Endodermal cell (in vitro differentiated cells): Measurements from ENCODE around the gene SEPTIN2. TPM values are rescaled to one million over a fixed set of nuclear protein-coding genes. Genes with fewer than 3 reads are reported as not detected.

ENCODE experiments used
- DNase-seq: peaks from one replicate; pipeline ENCODE4 v3.0.0-alpha.2; 2017
- H3K27ac ChIP-seq: 2 replicates; pipeline ENCODE4 v1.5.1; 2013; ENCODE audit warnings: mild to moderate bottlenecking, low read depth, low read length, moderate library complexity
- H3K27me3 ChIP-seq: 2 replicates; pipeline ENCODE4 v1.6.1; 2013; ENCODE audit warnings: mild to moderate bottlenecking, low read length, moderate library complexity; ENCODE audit not compliant: insufficient read depth, control insufficient read depth, poor library complexity, severe bottlenecking
- H3K36me3 ChIP-seq: 2 replicates; pipeline ENCODE4 v1.7.0; 2013; ENCODE audit warnings: mild to moderate bottlenecking, low read length, moderate library complexity; ENCODE audit not compliant: control insufficient read depth, insufficient read depth
- H3K4me1 ChIP-seq: one replicate; pipeline ENCODE4 v1.7.0; 2013; ENCODE audit warnings: low read length; ENCODE audit not compliant: control insufficient read depth, insufficient read depth
- H3K4me3 ChIP-seq: 2 replicates; pipeline ENCODE4 v1.5.1; 2013; ENCODE audit warnings: mild to moderate bottlenecking, low read length, moderate library complexity
- H3K9ac ChIP-seq: 2 replicates; pipeline ENCODE4 v1.6.1; 2013; ENCODE audit warnings: mild to moderate bottlenecking, low read length, moderate library complexity; ENCODE audit not compliant: poor library complexity, severe bottlenecking; ENCODE audit errors: extremely low read depth
- H3K9me3 ChIP-seq: 2 replicates; pipeline ENCODE4 v1.6.1; 2013; ENCODE audit warnings: mild to moderate bottlenecking, low read length, moderate library complexity; ENCODE audit not compliant: control insufficient read depth
- H3K27ac Mint-ChIP-seq: 2 replicates; pipeline ENCODE4 v1.8.0; 2020; ENCODE audit warnings: mixed read lengths
- H3K27me3 Mint-ChIP-seq: 2 replicates; pipeline ENCODE4 v1.8.0; 2021; ENCODE audit warnings: mild to moderate bottlenecking, mixed read lengths; ENCODE audit not compliant: insufficient read depth
- H3K36me3 Mint-ChIP-seq: 2 replicates; pipeline ENCODE4 v1.8.0; 2020; ENCODE audit warnings: low read depth, mixed read lengths
- H3K4me1 Mint-ChIP-seq: 2 replicates; pipeline ENCODE4 v1.8.0; 2020; ENCODE audit warnings: mixed read lengths
- H3K4me3 Mint-ChIP-seq: 2 replicates; pipeline ENCODE4 v1.8.0; 2020; ENCODE audit warnings: mild to moderate bottlenecking, moderate library complexity, mixed read lengths
- H3K9me3 Mint-ChIP-seq: 2 replicates; pipeline ENCODE4 v1.8.0; 2020; ENCODE audit warnings: mild to moderate bottlenecking, mixed read lengths
- CTCF ChIP-seq: fragments of 200-600 bp; sonication (generic); conservative IDR thresholded peaks from 2 replicates; pipeline ENCODE4 v1.5.0; 2021; ENCODE audit warnings: antibody characterized with exemption, mild to moderate bottlenecking
- WGBS, 2 experiments: methylation state at CpG; one replicate each; pipeline versions ENCODE4 v1.1.5 to v1.1.7; 2013; ENCODE audit warnings: missing lambda C conversion rate in 2 of 2, mixed read lengths in 1 of 2; ENCODE audit not compliant: insufficient coverage in 1 of 2, insufficient read length in 1 of 2; 5-methylcytosine and 5-hydroxymethylcytosine counted together
- total RNA-seq, 2 donors: library from RNA; stranded (reverse); fragmentation: NEBNext Ultra II Directional in 1 of 2; extraction: Animal tissue kit (Norgen Biotek cat#: 25700) in 1 of 2; gene quantifications; 2 replicates in 1 of 2; 3 replicates in 1 of 2; pipeline ENCODE4 v1.2.1, GENCODE V29; 2021

The SEPTIN2 gene
- total RNA-seq, 2 donors from 2014 or later, result 365 to 380 TPM

GRCh38 chr2:241323778-241324177 is 8.1 kb downstream of the SEPTIN2 start:
- Histone ChIP-seq H3K4me3 (no peak overlapping the region), H3K27ac (no peak overlapping the region), H3K27me3 (no peaks in the 10 kb centered on the region), H3K4me1 (no peaks in the 10 kb centered on the region), H3K36me3 (peaks cover 70% of the 10 kb centered on the region), H3K9me3 (no peaks in the 10 kb centered on the region), H3K9ac (no peak overlapping the region)
- no peak for DNase-seq
- WGBS, 2 experiments, result 94 to 98% methylated on average over 3 to 5 of the region's 5 CpGs
- H3K27ac Mint-ChIP-seq, result no peak overlapping the region
- TF ChIP-seq CTCF, result no peak
- peaks cover 43% of the 10 kb centered on the region for H3K36me3 Mint-ChIP-seq
- peaks cover 43% of the 10 kb centered on the region for H3K4me1 Mint-ChIP-seq
- no peaks in the 10 kb centered on the region for H3K9me3 Mint-ChIP-seq
- no peak overlapping the region for H3K4me3 Mint-ChIP-seq
- H3K27me3 Mint-ChIP-seq, result no peaks in the 10 kb centered on the region

- DNase-seq, result no peak
- TF ChIP-seq CTCF, result no peak
- Mint-ChIP-seq H3K9me3 (no peaks in the 10 kb centered on the region), H3K27ac (no peak overlapping the region), H3K4me3 (no peak overlapping the region), H3K36me3 (peaks cover 48% of the 10 kb centered on the region), H3K4me1 (peaks cover 38% of the 10 kb centered on the region), H3K27me3 (no peaks in the 10 kb centered on the region)
- Histone ChIP-seq H3K36me3 (peaks cover 69% of the 10 kb centered on the region), H3K4me3 (no peak overlapping the region), H3K27me3 (no peaks in the 10 kb centered on the region), H3K9me3 (no peaks in the 10 kb centered on the region), H3K9ac (no peak overlapping the region), H3K4me1 (no peaks in the 10 kb centered on the region), H3K27ac (no peak overlapping the region)
These were observed 9.1 kb downstream of the SEPTIN2 start for GRCh38 chr2:241324775-241325174.

DNA sequence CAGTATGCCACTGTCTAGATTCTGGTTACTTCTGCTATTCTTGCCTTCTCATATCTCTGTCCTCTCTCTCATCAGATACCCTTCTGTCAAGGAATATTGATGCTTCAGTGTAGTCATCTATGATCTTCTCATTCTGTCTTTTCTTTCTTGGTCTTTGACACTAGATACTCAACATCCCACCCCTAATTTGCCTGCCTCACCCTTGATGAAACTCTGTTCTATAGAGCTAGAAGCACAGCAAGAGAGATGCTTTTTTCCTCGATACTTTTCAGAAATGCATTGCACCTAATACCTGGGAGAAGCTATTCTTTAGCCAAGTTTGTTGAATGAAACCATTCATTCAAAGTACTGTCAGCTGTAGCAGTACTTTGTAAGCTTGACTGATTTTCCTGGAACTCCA is 9.5 kb downstream of the SEPTIN2 start:
- H3K36me3 ChIP-seq, result peaks cover 70% of the 10 kb centered on the region
- no peaks in the 10 kb centered on the region for H3K27me3 ChIP-seq
- no peak overlapping the region for H3K4me3 ChIP-seq
- no peak for TF ChIP-seq CTCF
- H3K4me1 ChIP-seq, result no peaks in the 10 kb centered on the region
- DNase-seq, result no peak
- no peak overlapping the region for H3K27ac ChIP-seq
- Mint-ChIP-seq H3K9me3 (no peaks in the 10 kb centered on the region), H3K27ac (no peak overlapping the region), H3K4me1 (peaks cover 34% of the 10 kb centered on the region), H3K4me3 (no peak overlapping the region), H3K36me3 (peaks cover 48% of the 10 kb centered on the region), H3K27me3 (no peaks in the 10 kb centered on the region)
- 92 to 100% methylated on average over 1 of the region's 1 CpG for WGBS, 2 experiments
- no peaks in the 10 kb centered on the region for H3K9me3 ChIP-seq
- no peak overlapping the region for H3K9ac ChIP-seq
